Upper lobe of right lung (tissue), 1 donor: ENCODE measurements around the gene ENPP6. TPM values are rescaled to one million over a fixed set of nuclear protein-coding genes. Genes with fewer than 3 reads are reported as not detected.

Experiments used
- ATAC-seq: fragments of 200-7000 bp; cut with Tn5 transposase; one replicate; pipeline ENCODE4 v1.9.1; 2020; ENCODE audit warnings: mild to moderate bottlenecking, moderate library complexity
- DNase-seq: peaks from one replicate; pipeline ENCODE4 v3.0.0-alpha.2; 2020
- H3K27ac ChIP-seq: fragments of 200-600 bp; one replicate; pipeline ENCODE4 v1.8.0; 2022
- H3K27me3 ChIP-seq: fragments of 200-600 bp; one replicate; pipeline ENCODE4 v1.8.0; 2022; ENCODE audit warnings: mild to moderate bottlenecking
- H3K36me3 ChIP-seq: fragments of 200-600 bp; one replicate; pipeline ENCODE4 v1.8.0; 2022
- H3K4me1 ChIP-seq: fragments of 200-600 bp; one replicate; pipeline ENCODE4 v1.8.0; 2022
- H3K4me3 ChIP-seq: fragments of 200-600 bp; one replicate; pipeline ENCODE4 v1.8.0; 2022; ENCODE audit warnings: mild to moderate bottlenecking
- H3K9me3 ChIP-seq: fragments of 200-600 bp; one replicate; pipeline ENCODE4 v1.8.0; 2022
- intact Hi-C: fragments of 100-400 bp; cut with DNase I; formaldehyde crosslinking; loops from one replicate; pipeline ENCODE4 v1.11.0; 2022
- total RNA-seq: library from RNA; stranded (reverse); fragmentation: NEBNext Ultra II Directional; extraction: Animal tissue kit (Norgen Biotek cat#: 25700); gene quantifications from one replicate; pipeline ENCODE4 v1.2.1, GENCODE V29; 2021
- TF ChIP-seq, protein P1 (sequence below): fragments of 200-600 bp; IDR thresholded peaks from one replicate; pipeline ENCODE4 v1.8.0; 2022; ENCODE audit warnings: antibody characterized with exemption
- donor health status: DM: no; HTN: yes; CAD: no; lungs with severe emphysema.

The ENPP6 gene
- total RNA-seq, 1 donor from 2014 or later: 0.12 TPM

DNA sequence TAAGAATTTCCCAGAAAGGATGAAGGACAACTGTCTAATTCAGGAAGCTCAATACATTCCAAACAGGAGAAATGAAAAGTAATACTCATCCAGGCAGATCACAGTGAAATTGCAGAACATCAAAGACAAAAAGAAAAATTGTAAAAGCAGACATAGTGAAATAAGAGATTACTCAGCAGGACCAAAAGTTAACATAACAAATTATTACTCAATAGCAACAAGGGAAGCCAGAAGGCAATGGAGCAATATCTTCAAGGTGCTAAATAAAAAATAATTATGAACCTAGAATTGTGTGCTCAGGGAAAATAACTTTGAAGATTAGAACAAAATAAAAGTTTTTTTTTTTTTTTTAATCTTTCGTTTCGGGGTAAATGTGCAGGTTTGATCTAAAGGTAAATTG, 30.5 kb upstream of the ENPP6 start:
- TF ChIP-seq, protein P1, sequence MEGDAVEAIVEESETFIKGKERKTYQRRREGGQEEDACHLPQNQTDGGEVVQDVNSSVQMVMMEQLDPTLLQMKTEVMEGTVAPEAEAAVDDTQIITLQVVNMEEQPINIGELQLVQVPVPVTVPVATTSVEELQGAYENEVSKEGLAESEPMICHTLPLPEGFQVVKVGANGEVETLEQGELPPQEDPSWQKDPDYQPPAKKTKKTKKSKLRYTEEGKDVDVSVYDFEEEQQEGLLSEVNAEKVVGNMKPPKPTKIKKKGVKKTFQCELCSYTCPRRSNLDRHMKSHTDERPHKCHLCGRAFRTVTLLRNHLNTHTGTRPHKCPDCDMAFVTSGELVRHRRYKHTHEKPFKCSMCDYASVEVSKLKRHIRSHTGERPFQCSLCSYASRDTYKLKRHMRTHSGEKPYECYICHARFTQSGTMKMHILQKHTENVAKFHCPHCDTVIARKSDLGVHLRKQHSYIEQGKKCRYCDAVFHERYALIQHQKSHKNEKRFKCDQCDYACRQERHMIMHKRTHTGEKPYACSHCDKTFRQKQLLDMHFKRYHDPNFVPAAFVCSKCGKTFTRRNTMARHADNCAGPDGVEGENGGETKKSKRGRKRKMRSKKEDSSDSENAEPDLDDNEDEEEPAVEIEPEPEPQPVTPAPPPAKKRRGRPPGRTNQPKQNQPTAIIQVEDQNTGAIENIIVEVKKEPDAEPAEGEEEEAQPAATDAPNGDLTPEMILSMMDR: no peak
- H3K27ac ChIP-seq: no peak overlapping the region
- intact Hi-C loops: no loop called here
- H3K27me3 ChIP-seq: no peaks in the 10 kb centered on the region
- H3K4me3 ChIP-seq: no peak overlapping the region
- ATAC-seq (no peak), DNase-seq (no peak)
- H3K9me3 ChIP-seq: no peaks in the 10 kb centered on the region
- H3K4me1 ChIP-seq: no peaks in the 10 kb centered on the region
- H3K36me3 ChIP-seq: no peaks in the 10 kb centered on the region

DNA sequence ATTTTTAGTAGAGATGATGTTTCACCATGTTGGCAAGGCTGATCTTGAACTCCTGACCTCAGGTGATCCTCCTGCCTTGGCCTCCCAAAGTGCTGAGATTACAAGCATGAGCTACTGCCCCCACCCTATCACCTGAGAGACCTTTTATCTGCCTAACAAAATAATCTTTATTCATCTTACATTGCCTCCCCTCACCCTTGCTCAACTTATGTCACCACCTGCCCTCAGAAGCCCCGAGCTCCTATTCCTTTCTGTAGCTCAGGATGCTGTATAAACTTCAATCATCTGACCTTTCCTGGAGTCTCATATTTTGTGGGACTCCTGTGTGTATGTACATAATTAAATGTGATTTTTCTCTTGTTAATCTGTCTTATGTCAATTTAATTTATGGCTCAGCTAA, 29.7 kb upstream of the ENPP6 start:
- ATAC-seq (no peak), DNase-seq (no peak)
- Histone ChIP-seq H3K4me3 (no peak overlapping the region), H3K27me3 (no peaks in the 10 kb centered on the region), H3K27ac (no peak overlapping the region), H3K9me3 (no peaks in the 10 kb centered on the region), H3K36me3 (no peaks in the 10 kb centered on the region), H3K4me1 (no peaks in the 10 kb centered on the region)
- TF ChIP-seq, protein P1: no peak
- intact Hi-C loops: no loop called here

DNA sequence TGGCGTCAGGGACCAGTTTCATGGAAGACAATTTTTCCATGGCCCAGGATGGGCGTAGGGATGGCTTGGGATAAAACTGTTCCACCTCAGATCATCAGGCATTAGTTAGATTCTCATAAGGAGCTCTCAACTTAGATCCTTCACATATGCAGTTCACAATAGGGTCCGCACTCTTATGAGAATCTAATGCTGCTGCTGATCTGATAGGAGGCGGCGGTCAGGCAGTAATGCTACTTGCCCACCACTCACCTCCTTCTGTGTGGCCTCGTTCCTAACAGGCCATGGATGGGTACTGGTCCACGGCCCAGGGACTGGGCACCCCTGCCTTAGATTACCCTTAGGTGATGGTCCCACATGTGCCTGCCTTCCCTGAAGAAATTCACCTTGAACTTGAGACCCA, 28.8 kb upstream of the ENPP6 start:
- Histone ChIP-seq H3K4me3 (no peak overlapping the region), H3K4me1 (no peaks in the 10 kb centered on the region), H3K27me3 (no peaks in the 10 kb centered on the region), H3K36me3 (no peaks in the 10 kb centered on the region), H3K9me3 (no peaks in the 10 kb centered on the region), H3K27ac (no peak overlapping the region)
- intact Hi-C loops: no loop called here
- TF ChIP-seq, protein P1: no peak
- ATAC-seq: no peak
- no peak for DNase-seq

DNA sequence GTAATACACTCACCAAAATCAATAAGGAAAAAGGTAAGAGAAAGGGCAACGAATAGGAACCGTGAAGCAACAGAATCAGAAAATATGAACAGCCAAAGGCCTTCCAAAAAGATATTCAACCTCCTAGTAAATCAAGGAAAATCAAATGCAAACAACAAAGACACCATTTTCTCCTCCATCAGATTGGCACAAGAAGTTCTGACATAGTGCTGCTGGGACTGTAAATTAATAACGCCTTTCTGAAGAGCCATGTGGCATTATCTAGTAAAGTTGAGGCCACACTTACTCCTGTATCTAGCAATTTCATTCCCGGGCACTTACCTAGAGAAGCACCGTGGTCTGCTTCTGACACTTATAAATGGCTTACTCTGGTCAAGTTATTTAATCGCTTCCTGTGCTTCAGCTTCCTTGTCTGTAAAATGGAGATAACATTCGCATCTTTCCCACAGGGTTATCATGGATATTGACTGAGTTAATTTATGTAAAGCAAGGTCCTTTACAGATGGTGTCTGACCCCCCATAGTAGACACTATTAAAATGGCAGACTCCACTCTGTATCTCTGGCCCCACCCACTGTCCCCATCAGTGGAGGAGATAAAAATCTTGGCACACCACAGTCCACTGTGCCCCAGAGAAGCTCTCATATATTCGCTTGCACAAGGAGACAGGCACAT, 20.5 kb upstream of the ENPP6 start:
- no peaks in the 10 kb centered on the region for H3K9me3 ChIP-seq
- no peaks in the 10 kb centered on the region for H3K36me3 ChIP-seq
- H3K27ac ChIP-seq: no peak overlapping the region
- H3K27me3 ChIP-seq: peaks cover 9% of the 10 kb centered on the region
- DNase-seq (no peak), ATAC-seq (no peak)
- H3K4me3 ChIP-seq: no peak overlapping the region
- H3K4me1 ChIP-seq: no peaks in the 10 kb centered on the region
- TF ChIP-seq, protein P1: no peak
- intact Hi-C loops: no loop called here

DNA sequence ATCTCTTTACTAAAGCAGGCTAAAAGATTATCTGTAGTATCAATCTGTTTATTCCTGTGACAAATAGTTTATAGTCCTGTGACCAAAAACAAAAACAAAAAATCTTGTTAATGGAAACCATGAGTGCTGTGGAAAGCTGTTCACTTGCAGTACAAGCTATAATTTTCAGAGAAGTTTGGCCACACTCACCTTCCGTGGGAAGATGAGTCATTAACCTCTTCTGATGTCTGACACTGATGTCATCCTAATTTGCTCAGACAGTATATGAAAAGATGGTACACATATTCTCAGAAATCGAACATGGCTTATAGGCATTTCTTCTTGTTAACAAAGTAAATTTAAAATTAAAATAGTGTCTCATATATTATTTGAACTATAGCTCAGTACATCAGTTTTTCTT, 19.9 kb upstream of the ENPP6 start:
- TF ChIP-seq, protein P1: no peak
- H3K4me1 ChIP-seq: no peaks in the 10 kb centered on the region
- no peaks in the 10 kb centered on the region for H3K9me3 ChIP-seq
- H3K4me3 ChIP-seq: no peak overlapping the region
- no peak overlapping the region for H3K27ac ChIP-seq
- no peaks in the 10 kb centered on the region for H3K36me3 ChIP-seq
- ATAC-seq (no peak), DNase-seq (no peak)
- H3K27me3 ChIP-seq: peaks cover 9% of the 10 kb centered on the region
- intact Hi-C loops: no loop called here

DNA sequence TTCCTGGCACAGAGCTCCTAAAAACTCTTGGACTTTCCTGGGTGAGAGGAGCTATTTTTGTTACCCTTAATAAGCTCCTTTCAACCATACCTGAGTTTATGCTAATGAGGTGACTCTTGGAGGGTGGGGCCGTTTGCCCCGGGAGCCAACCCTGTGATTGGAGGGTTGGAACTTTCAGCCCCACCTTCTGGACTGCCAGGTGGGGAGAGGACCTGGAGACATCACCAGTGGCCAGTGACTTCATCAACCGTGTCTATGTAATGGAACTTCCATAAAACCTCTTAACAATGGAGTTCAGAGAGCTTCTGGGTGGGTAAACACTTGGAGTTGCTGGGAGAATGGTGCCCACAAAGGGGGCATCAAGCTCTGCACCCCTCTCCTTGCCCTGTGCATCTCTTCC, 17.9 kb upstream of the ENPP6 start:
- intact Hi-C loops: no loop called here
- Histone ChIP-seq H3K36me3 (no peaks in the 10 kb centered on the region), H3K9me3 (no peaks in the 10 kb centered on the region), H3K4me3 (no peak overlapping the region), H3K27me3 (peaks cover 9% of the 10 kb centered on the region), H3K27ac (no peak overlapping the region), H3K4me1 (no peaks in the 10 kb centered on the region)
- no peak for ATAC-seq
- TF ChIP-seq, protein P1: no peak
- no peak for DNase-seq
